Measurements from ENCODE around the gene GRIK4.

GRCh38 chr11:120863359-120863758, 351.8 kb downstream of the GRIK4 start:
- TF ChIP-seq POLR2A (IDR thresholded peaks at IDR 0.05) (no peak), CTCF (IDR thresholded peaks at IDR 0.05) (no peak)
